HepG2 (cell line): ENCODE measurements around the gene EIF1. TPM values are rescaled to one million over a fixed set of nuclear protein-coding genes. Genes with fewer than 3 reads are reported as not detected.

Experiments used
- ARNT2 ChIP-seq: sonication (generic); formaldehyde crosslinking; IDR thresholded peaks from 2 replicates; pipeline ENCODE4 v1.8.0; 2022; ENCODE audit warnings: mild to moderate bottlenecking, low read depth, missing genetic modification reagents, moderate library complexity
- ATF7-NPFF ChIP-seq: sonication (generic); formaldehyde crosslinking; IDR thresholded peaks from 2 replicates; pipeline ENCODE4 v1.8.1; 2023; ENCODE audit warnings: mild to moderate bottlenecking, low read depth, missing genetic modification reagents, moderate library complexity
- GZF1 ChIP-seq: sonication (generic); formaldehyde crosslinking; IDR thresholded peaks from 2 replicates; pipeline ENCODE4 v1.5.1; 2020; ENCODE audit warnings: mild to moderate bottlenecking, missing genetic modification reagents
- HES4 ChIP-seq: sonication (generic); formaldehyde crosslinking; IDR thresholded peaks from 2 replicates; pipeline ENCODE4 v1.9.0; 2021; ENCODE audit warnings: mild to moderate bottlenecking, missing genetic modification reagents, borderline replicate concordance
- ISL2 ChIP-seq: sonication (generic); formaldehyde crosslinking; IDR thresholded peaks from 2 replicates; pipeline ENCODE4 v1.5.0; 2020; ENCODE audit warnings: missing genetic modification reagents
- MAZ ChIP-seq, 2 experiments: sonication (generic) in 1 of 2; formaldehyde crosslinking in 1 of 2; IDR thresholded peaks; 2 replicates each; pipeline versions ENCODE4 v1.5.0 to v1.6.1; 2012 to 2020; ENCODE audit warnings: low read depth in 2 of 2, mild to moderate bottlenecking in 2 of 2, borderline replicate concordance in 1 of 2, improper control_type of control experiment in 1 of 2, low read length in 1 of 2, missing genetic modification reagents in 1 of 2, moderate library complexity in 1 of 2
- MEIS2 ChIP-seq: sonication (generic); formaldehyde crosslinking; IDR thresholded peaks from 2 replicates; pipeline ENCODE4 v1.9.0; 2021; ENCODE audit warnings: mild to moderate bottlenecking, missing genetic modification reagents
- MTA1 ChIP-seq: sonication (generic); formaldehyde crosslinking; IDR thresholded peaks from 2 replicates; pipeline ENCODE4 v1.4.0; 2020; ENCODE audit warnings: missing genetic modification reagents, mild to moderate bottlenecking, borderline replicate concordance
- SETDB1 ChIP-seq: sonication (generic); formaldehyde crosslinking; IDR thresholded peaks from 2 replicates; pipeline ENCODE4 v1.5.1; 2020; ENCODE audit warnings: missing genetic modification reagents, mild to moderate bottlenecking, borderline replicate concordance
- SOX6 ChIP-seq, 2 experiments: fragments of 450-650 bp in 1 of 2; sonication (generic) in 1 of 2; formaldehyde crosslinking in 1 of 2; IDR thresholded peaks; 2 replicates each; pipeline versions ENCODE4 v1.4.0 to v1.6.1; 2017 to 2020; ENCODE audit warnings: antibody characterized with exemption in 1 of 2, mild to moderate bottlenecking in 1 of 2, missing genetic modification reagents in 1 of 2
- TAF15 ChIP-seq: fragments of 200-400 bp; formaldehyde crosslinking; IDR thresholded peaks from one replicate; pipeline ENCODE4 v1.6.1; 2018; ENCODE audit warnings: mild to moderate bottlenecking, low read depth, low read length; ENCODE audit not compliant: poor library complexity, severe bottlenecking
- THAP11 ChIP-seq: IDR thresholded peaks from 2 replicates; pipeline ENCODE4 v1.6.1; 2016; ENCODE audit warnings: missing biosample characterization, missing genetic modification reagents
- THAP9 ChIP-seq: sonication (generic); formaldehyde crosslinking; IDR thresholded peaks from 2 replicates; pipeline ENCODE4; 2020; ENCODE audit warnings: missing genetic modification reagents, mild to moderate bottlenecking, borderline replicate concordance
- UBTF ChIP-seq: sonication (generic); formaldehyde crosslinking; IDR thresholded peaks from 2 replicates; pipeline ENCODE4 v1.4.0; 2020; ENCODE audit warnings: mild to moderate bottlenecking, missing genetic modification reagents
- ZNF224 ChIP-seq: sonication (generic); formaldehyde crosslinking; IDR thresholded peaks from 2 replicates; pipeline ENCODE4 v1.5.0; 2020; ENCODE audit warnings: mild to moderate bottlenecking, missing genetic modification reagents
- ZNF317 ChIP-seq: sonication (generic); formaldehyde crosslinking; IDR thresholded peaks from 2 replicates; pipeline ENCODE4 v1.5.0; 2020; ENCODE audit warnings: mild to moderate bottlenecking, missing genetic modification reagents
- ZNF350 ChIP-seq: sonication (generic); formaldehyde crosslinking; IDR thresholded peaks from 2 replicates; pipeline ENCODE4 v1.4.0; 2020; ENCODE audit warnings: mild to moderate bottlenecking, low read depth, missing genetic modification reagents, borderline replicate concordance
- ZNF451 ChIP-seq: sonication (generic); formaldehyde crosslinking; IDR thresholded peaks from 2 replicates; pipeline ENCODE4 v1.5.0; 2020; ENCODE audit warnings: mild to moderate bottlenecking, missing genetic modification reagents
- ZNF556 ChIP-seq: sonication (generic); formaldehyde crosslinking; IDR thresholded peaks from 2 replicates; pipeline ENCODE4 v1.4.0; 2020; ENCODE audit warnings: mild to moderate bottlenecking, missing genetic modification reagents, borderline replicate concordance
- ZNF713 ChIP-seq: sonication (generic); formaldehyde crosslinking; IDR thresholded peaks from 2 replicates; pipeline ENCODE4 v1.4.0; 2020; ENCODE audit warnings: mild to moderate bottlenecking, missing genetic modification reagents
- ZNF766 ChIP-seq: sonication (generic); formaldehyde crosslinking; IDR thresholded peaks from 2 replicates; pipeline ENCODE4 v1.5.0; 2020; ENCODE audit warnings: missing genetic modification reagents, borderline replicate concordance
- ZNF768 ChIP-seq: sonication (generic); formaldehyde crosslinking; IDR thresholded peaks from 2 replicates; pipeline ENCODE4 v1.4.0; 2020; ENCODE audit warnings: missing genetic modification reagents
- ZNF839 ChIP-seq: sonication (generic); formaldehyde crosslinking; IDR thresholded peaks from 2 replicates; pipeline ENCODE4 v1.4.0; 2020; ENCODE audit warnings: missing genetic modification reagents, mild to moderate bottlenecking, borderline replicate concordance
- polyA plus RNA-seq, 8 experiments: library from polyadenylated mRNA; depleted of rRNA in 3 of 8; stranded (reverse) in 7 of 8; unstranded in 1 of 8; fragments of >200 nt; fragmentation: Illumina TruSeq in 4 of 8; extraction: Trizol in 4 of 8; gene quantifications; 2 replicates each; pipeline versions ENCODE4 v1.2.1 to v1.2.3, GENCODE V29; 2011 to 2016; ENCODE audit warnings: low read depth in 4 of 8, missing spikeins in 1 of 8, mixed read lengths in 1 of 8; ENCODE audit not compliant: insufficient read depth in 1 of 8
- total RNA-seq, 5 experiments: library from RNA; depleted of rRNA; stranded (reverse); fragments of >200 nt; fragmentation: Illumina TruSeq; extraction: Trizol; gene quantifications; 2 replicates each; pipeline ENCODE4 v1.2.3, GENCODE V29; 2016; ENCODE audit warnings: low read depth in 1 of 5

The EIF1 gene
- total and polyA plus RNA-seq, 2 of the 13 experiments (the other 11 are each of a cell fraction or from before 2014, with no cell fraction given): 147 to 517 TPM

- TF ChIP-seq ZNF350: peak; percentile 72; the same call in 1 of the 2 replicates
- peak; percentile 61; the same call in 1 of the 2 replicates for TF ChIP-seq ARNT2 (CRISPR knock-in tag)
- TF ChIP-seq THAP9: 0 out of 2 replicates have a peak, but pooled peaks have one; percentile 56
- 0 out of 2 replicates have a peak, but pooled peaks have one; percentile 18 for TF ChIP-seq ZNF768
- 0 out of 2 replicates have a peak, but pooled peaks have one; percentile 30 for TF ChIP-seq ZNF713
- 0 out of 2 replicates have a peak, but pooled peaks have one; percentile 54 for TF ChIP-seq ZNF839
- 0 out of 2 replicates have a peak, but pooled peaks have one; percentile 35 for TF ChIP-seq ZNF766 (CRISPR knock-in tag)
- TF ChIP-seq ZNF556 (CRISPR knock-in tag): 0 out of 2 replicates have a peak, but pooled peaks have one; percentile 27
- TF ChIP-seq ISL2 (CRISPR knock-in tag): 0 out of 2 replicates have a peak, but pooled peaks have one; percentile 33
- peak; percentile 31; the same call in 1 of the 2 replicates for TF ChIP-seq THAP11 (CRISPR knock-in tag)
- no peak for TF ChIP-seq GZF1
- TF ChIP-seq MTA1 (CRISPR knock-in tag): peak; percentile 63; the same call in 1 of the 2 replicates
- peak; percentile 5; the same call in 1 of the 2 replicates for TF ChIP-seq HES4 (CRISPR knock-in tag)
- 0 out of 2 replicates have a peak, but pooled peaks have one; percentile 48 for TF ChIP-seq ATF7-NPFF (CRISPR knock-in tag)
- TF ChIP-seq ZNF317: no peak
- TF ChIP-seq SOX6 (IDR thresholded peaks at IDR 0.05): no peak
- no peak for TF ChIP-seq SOX6 (CRISPR knock-in tag; IDR thresholded peaks at IDR 0.05)
- TF ChIP-seq SETDB1: no peak
- no peak for TF ChIP-seq MAZ (IDR thresholded peaks at IDR 0.05; ENCODE audit: borderline replicate concordance, low read depth, low read length)
- TF ChIP-seq MAZ (CRISPR knock-in tag; IDR thresholded peaks at IDR 0.05; ENCODE audit: low read depth): no peak
- TF ChIP-seq ZNF224: peak; percentile 59; the same call in 1 of the 2 replicates
- TF ChIP-seq UBTF: 0 out of 2 replicates have a peak, but pooled peaks have one; percentile 44
- peak; percentile 59 for TF ChIP-seq TAF15
- TF ChIP-seq ZNF451 (CRISPR knock-in tag): peak; percentile 56; the same call in 1 of the 2 replicates
- TF ChIP-seq MEIS2 (CRISPR knock-in tag): no peak; the same call in 1 of the 2 replicates
Observed at GRCh38 chr17:41648411-41649195, 40.1 kb upstream of the EIF1 start (continued).
